GM19240 (cell line): Measurements from ENCODE around the gene ACSM5.
"Not testable (repeated sequence)": the region's sequence is repeated elsewhere in the genome, so short reads cannot be mapped to it uniquely, and the experiment has no call there.

Source experiments
- DNase-seq: peaks from one replicate; pipeline ENCODE4 v3.0.0; 2011; ENCODE audit warnings: low spot score; ENCODE audit not compliant: insufficient read length

ACSM5 gene

DNA sequence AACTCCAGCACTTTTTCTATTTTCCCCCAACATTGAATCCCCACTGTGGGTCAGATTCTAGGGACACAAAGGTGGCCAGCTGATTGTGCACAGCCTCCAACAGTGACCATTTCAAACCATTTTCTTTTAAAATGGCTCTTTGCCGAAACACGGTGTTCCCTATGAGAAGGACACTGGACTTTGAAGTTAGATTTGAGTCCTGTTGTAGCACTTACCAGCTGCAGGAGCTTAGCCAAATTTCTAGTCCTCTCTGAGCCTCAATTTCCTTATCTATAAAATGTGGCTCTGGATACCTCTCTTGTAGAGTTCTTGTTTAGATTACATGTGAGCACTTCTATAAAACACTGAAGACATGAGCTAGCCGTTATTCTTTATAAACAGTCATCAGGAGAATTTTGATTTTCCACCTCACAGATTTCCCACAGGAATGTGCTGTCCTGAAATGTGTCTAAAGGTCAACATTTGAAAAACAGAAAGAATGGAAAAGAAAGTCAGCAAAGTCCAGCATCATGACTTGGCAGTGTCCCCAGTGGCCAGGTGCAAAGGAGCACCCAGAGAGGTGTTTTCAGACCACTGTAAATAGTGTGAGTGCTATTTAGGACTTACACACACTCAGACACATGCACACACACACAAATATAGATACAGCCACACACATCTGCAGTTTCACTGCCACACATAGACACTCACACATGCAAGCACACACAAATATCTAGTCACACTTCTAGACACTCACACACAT is 37.5 kb downstream of the ACSM5 start:
- not testable (repeated sequence) for DNase-seq

DNA sequence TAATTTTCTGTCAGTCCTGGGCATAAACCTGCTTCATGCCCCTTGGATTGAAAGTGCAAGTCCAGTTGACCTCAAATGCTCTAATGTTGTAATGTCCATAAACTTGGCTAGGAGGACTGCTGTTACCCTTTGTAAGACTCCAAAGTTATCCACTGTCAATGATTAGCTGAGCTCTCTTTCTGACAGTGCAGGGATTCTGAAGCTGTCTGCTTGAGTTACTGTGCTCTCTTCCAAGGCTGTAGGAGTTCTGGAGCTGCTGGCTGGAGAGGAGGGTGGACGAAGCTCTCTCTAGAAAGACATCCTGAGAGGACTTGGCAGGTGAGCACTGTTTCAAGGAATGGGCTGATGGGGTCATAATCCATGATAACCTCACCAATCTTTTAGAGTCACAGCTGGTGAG is 42.0 kb downstream of the ACSM5 start, which contains the start of gene ACSM2A:
TSS of gene ACSM2A (plus strand) at position 158 of the 400 bp plus-strand sequence. CDS start 8,594 bp downstream, outside the sequence.
- DNase-seq, result not testable (repeated sequence)

DNA sequence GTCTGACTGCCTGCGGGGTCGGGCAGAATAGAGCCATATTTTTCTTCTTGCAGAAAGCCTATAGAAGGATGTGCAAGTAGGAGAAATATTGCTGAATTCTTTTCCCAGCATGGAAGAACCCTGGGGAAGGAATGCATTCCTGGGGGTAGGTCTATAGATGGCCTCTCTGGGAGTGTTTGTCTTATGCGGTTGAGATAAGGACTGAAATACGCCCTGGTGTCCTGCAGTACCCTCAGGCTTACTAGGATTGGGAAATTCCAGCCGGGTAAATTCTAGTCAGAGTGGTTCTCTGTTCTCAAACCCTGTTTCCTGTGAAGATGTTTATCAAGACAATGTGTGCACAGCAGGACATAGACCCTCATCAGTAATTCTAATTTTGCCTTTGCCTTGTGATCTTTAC is 44.3 kb downstream of the ACSM5 start:
- DNase-seq, result not testable (repeated sequence)

DNA sequence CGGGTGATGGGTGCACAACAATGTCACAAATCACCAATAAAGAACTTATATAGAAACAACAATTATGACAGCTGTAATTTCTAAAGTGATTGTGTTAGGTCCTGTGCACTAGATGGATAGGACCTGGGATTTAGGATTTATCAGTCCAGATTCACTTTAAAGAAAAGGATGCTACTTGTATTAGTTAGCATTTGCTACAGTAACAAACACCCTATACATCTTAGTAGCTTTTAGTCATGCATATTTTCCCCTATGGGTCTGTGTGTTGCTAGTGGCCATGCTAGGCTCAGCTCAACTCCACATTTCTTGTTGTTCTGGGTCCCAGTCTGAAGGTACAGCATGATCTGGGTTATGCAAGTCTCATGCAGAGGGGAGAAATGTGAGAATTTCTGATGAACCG is 49.9 kb downstream of the ACSM5 start:
- not testable (repeated sequence) for DNase-seq

DNA sequence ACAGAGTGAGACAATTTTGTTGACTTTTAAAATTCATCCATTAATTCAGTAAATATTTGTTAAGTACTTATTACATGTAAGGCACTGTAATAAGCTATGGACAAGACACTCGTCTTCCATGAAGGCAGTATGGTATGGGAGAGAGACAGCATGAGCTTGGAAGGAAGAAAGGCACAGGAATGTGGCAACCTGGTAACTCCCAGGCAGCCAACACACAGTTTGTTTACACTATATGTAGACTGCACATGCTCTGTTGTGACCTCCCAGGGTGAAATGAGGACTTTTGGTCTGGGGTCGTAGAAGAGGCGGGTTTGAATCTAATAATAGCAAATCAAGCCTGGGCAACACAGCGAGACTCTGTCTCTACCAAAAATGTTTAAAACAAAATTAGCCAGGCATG is 51.0 kb downstream of the ACSM5 start:
- not testable (repeated sequence) for DNase-seq

DNA sequence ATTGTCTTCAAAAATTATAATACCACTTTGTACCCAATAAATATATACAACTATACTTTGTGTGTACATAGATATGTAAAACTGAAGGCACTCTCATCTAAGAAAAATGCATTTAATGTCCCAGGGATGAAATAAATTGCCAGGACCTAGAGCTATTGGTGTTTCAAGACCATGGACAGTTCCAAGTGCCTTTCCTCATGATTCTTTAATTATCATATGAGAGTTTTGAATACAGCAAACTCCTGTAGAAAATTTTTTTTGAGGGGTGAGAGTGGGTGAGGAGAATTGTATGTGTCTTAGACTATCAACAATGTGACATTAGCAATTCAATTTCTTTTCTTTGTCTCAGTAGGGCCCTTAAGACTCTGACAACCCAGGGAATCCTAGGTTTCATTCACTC is 59.6 kb downstream of the ACSM5 start:
- not testable (repeated sequence) for DNase-seq

DNA sequence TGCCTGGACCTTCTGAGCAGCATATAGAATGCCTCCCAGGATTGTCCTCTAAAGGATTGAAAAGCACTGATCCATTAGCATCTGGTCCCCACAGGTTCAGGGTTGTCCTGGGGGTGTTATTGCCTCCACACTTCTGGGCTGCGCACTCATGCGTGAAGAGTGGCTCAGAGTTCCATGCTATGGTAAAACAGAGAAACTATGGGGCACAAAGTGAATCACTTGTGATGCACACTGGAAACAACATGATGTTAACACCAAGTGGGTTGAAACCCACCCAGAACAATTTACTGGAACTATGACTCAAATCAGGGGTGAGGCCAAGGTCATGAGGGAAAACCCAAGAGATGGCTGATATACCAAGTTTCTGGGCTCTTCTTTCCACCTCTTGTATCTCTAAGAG is 60.6 kb downstream of the ACSM5 start:
- DNase-seq, result not testable (repeated sequence)

DNA sequence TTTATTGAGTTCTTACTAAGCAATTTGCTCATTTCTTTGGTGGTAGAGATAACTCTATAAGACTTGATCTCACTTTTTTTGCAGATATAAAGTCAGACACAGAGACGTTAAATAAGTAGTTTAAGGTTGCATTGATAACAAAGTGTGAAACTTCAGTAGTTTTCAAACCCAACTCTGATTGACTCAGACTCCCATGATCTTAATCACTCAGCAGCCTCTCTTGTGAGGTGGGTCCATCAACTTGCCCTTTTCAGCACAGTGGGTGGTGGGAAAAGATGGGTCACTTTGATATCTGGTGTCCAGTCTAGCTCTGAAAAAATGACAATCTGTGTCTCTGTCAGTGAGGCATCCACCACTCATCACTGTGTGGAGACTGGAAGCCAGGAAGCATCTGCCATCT is 61.4 kb downstream of the ACSM5 start:
- DNase-seq, result not testable (repeated sequence)

DNA sequence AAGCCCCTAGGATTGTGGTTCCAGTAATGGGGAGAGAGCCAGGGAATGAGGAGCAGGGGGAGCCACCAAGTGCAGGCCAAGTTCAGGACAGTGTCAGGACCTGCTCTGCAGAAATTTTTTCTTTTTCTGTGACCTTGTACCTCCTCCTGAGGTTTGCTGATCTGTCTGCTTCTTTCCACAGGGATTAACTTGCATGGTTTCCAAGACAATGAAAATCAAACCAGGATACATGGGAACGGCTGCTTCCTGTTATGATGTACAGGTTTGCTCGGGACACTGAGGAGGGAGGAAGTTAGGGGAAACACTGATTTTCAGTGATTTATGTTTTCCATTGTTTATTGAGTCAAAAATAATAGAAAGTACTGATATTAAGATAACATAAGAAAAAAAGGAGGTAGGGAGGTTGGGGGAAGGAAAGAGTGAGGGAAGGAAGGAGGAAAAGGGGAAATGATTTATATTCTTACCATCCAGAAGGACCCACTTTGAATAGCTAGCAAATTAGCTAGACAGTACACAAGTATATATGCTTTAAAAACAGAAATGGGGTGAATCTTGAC is 67.9 kb downstream of the ACSM5 start:
- DNase-seq, result not testable (repeated sequence)

DNA sequence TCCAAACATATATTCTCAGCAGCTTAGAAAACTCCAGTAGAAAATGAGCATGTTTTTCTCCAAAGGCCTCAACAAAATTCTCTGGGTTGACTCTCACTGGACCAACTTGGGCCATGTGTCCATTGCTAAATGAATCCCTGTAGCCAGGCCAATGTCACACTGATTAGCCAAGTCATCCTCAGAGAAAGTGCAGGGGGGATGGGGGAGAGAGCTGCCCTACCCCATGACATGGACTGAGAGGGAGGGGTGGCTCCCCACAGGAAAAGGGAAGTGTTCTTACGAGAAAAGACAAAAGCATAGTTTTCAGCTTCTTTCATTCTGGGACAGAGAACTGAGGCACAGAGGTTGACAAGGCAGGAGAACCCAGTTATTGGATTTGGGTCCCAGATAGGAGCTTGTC is 74.7 kb downstream of the ACSM5 start:
- not testable (repeated sequence) for DNase-seq

DNA sequence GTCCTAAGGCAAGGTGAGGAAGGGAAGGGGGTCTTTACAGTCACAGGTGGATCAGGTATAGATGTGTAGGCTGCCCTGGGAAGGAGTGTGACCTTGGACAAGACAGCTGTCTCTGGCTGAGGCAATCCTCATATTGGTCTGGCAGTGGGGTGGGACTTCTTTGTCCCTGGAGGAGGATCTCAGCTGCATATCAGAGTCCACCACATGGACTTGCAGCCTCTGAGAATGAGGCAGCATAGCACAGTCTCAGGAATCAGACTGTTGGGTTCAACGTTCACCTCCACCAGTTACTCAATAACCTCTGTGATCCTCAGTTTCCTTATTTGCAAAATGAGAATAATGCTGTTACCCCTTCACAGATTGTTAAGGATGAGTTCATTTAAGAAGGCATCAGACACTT is 75.4 kb downstream of the ACSM5 start:
- no peak for DNase-seq

DNA sequence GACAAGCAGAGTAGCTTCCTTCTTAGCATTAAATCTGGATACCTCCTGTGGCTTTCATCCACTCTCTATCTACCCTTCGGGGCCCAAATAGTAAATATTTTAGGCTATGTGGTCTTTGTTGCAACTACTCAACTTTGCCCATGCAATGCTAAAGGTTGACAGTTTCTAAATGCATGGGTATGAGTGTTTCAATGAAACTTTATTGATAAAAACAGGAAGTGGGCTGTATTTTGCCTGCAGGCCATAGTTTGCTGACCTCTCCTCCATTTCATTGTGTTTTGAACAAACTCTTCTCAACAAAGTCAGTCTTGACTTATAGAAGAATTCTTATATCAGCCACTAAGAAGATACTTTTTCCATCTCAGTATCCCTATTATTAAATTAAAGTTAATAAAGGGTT is 76.1 kb downstream of the ACSM5 start:
- DNase-seq, result no peak
